ENCODE measurements around the gene MEAF6.

Gene MEAF6

GRCh38 chr1:37456614-37457013 is 58.0 kb downstream of the MEAF6 start:
- TF ChIP-seq FOXP2 (optimal IDR thresholded peaks at IDR 0.05; ENCODE audit: borderline replicate concordance, extremely low read depth, extremely low read length, insufficient read depth): no peak
- TF ChIP-seq TAF1 (IDR thresholded peaks at IDR 0.05; ENCODE audit: borderline replicate concordance, insufficient read depth, low read length): no peak
- no peak for TF ChIP-seq REST (IDR thresholded peaks at IDR 0.05; ENCODE audit: insufficient read depth in 1 of 2, low read depth in 2 of 2, low read length in 2 of 2)
- no peak for TF ChIP-seq POLR2AphosphoS5 (IDR thresholded peaks at IDR 0.05; ENCODE audit: low read depth, low read length)

DNA sequence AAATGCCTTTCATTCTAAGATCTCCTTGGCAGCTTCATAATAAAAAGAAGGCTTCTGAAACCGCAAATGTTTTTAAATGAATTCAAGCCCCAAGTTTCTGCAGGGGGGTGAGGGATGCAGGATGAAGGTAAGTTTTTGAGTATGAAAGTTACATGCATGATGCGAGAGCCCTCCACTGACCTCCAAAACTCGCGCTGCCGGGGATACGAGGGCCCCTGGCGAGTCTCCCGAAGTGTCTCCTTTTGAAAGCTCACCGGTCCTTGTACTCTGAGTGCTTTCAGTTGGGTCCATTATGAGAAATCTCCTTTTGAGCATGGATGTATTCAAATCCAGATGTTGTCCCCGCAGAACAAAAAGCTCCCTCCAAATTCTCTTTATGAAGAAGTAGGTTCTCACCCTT is 59.0 kb downstream of the MEAF6 start:
- no peak for TF ChIP-seq SIN3A (IDR thresholded peaks at IDR 0.05; ENCODE audit: borderline replicate concordance, insufficient read depth, low read length)
- TF ChIP-seq REST (IDR thresholded peaks at IDR 0.05; ENCODE audit: insufficient read depth in 1 of 2, low read depth in 2 of 2, low read length in 2 of 2): no peak
- TF ChIP-seq FOXP2 (optimal IDR thresholded peaks at IDR 0.05; ENCODE audit: borderline replicate concordance, extremely low read depth, extremely low read length, insufficient read depth): no peak
- TF ChIP-seq POLR2AphosphoS5 (IDR thresholded peaks at IDR 0.05; ENCODE audit: low read depth, low read length): no peak
- no peak for TF ChIP-seq TAF1 (IDR thresholded peaks at IDR 0.05; ENCODE audit: borderline replicate concordance, insufficient read depth, low read length)

DNA sequence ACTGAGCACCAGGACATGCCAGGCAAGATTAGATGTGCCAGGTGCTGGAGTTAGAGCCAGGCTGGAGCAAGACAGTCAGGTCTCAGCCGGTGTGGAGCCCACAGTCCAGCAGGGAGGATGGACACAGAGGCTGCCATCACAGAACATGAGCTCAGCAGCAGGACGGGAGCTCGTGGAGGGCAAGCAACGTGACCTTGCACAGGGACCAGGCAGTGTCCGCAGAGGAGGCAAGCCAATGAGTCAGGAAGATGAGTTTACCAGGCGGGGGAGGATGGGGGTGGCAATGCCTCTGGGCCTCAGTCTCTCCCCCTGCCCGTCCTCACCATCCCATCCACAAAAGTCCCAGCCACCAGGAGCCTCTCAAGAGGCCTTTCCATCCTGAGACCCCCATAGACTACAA is 60.9 kb downstream of the MEAF6 start:
- no peak for TF ChIP-seq SIN3A (IDR thresholded peaks at IDR 0.05; ENCODE audit: borderline replicate concordance, insufficient read depth, low read length)
- no peak for TF ChIP-seq POLR2AphosphoS5 (IDR thresholded peaks at IDR 0.05; ENCODE audit: low read depth, low read length)
- no peak for TF ChIP-seq FOXP2 (optimal IDR thresholded peaks at IDR 0.05; ENCODE audit: borderline replicate concordance, extremely low read depth, extremely low read length, insufficient read depth)
- no peak for TF ChIP-seq TAF1 (IDR thresholded peaks at IDR 0.05; ENCODE audit: borderline replicate concordance, insufficient read depth, low read length)
- no peak for TF ChIP-seq REST (IDR thresholded peaks at IDR 0.05; ENCODE audit: insufficient read depth in 1 of 2, low read depth in 2 of 2, low read length in 2 of 2)

DNA sequence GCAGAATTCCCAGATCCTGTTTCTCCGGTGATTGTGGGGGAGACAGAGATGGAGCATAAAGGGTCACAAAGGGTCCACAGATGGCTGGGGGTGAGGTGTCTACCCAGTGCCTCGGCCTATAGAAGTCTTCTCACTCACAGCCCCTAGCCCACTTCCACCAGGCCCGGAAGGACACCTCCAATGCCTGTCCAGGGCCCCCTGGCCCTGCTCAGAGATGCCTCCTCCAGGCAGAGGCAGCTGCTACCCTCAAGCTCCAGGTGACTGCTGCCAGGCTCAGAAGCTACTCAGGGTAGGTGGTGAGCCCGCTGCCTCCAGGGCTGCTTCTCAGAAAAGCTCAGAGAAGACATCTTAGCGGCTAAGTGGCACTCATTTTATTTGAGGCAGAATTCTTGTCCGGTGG is 62.1 kb downstream of the MEAF6 start:
- TF ChIP-seq TAF1 (IDR thresholded peaks at IDR 0.05; ENCODE audit: borderline replicate concordance, insufficient read depth, low read length) (no peak), REST (IDR thresholded peaks at IDR 0.05; ENCODE audit: insufficient read depth in 1 of 2, low read depth in 2 of 2, low read length in 2 of 2) (no peak), POLR2AphosphoS5 (IDR thresholded peaks at IDR 0.05; ENCODE audit: low read depth, low read length) (no peak), FOXP2 (optimal IDR thresholded peaks at IDR 0.05; ENCODE audit: borderline replicate concordance, extremely low read depth, extremely low read length, insufficient read depth) (no peak), SIN3A (IDR thresholded peaks at IDR 0.05; ENCODE audit: borderline replicate concordance, insufficient read depth, low read length) (no peak)

DNA sequence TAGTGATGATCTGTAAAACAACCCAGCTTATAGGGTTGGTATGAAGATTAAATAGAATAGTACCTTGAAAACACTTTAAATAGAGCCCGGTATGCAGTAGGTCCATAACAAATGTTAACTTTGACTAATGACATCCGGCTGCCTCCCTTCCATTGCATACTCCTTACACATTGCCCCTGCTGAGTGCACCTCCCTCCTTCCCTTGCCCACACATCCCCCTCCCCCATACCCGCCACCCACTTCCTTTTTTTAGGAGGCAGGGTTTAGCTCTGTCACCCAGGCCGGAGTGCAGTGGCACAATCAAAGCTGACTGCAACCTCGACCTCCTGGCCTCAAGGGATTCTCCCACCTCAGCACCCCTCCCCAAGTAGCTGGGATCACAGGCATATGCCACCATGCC is 64.6 kb downstream of the MEAF6 start:
- TF ChIP-seq FOXP2 (optimal IDR thresholded peaks at IDR 0.05; ENCODE audit: borderline replicate concordance, extremely low read depth, extremely low read length, insufficient read depth) (no peak), TAF1 (IDR thresholded peaks at IDR 0.05; ENCODE audit: borderline replicate concordance, insufficient read depth, low read length) (no peak), POLR2AphosphoS5 (IDR thresholded peaks at IDR 0.05; ENCODE audit: low read depth, low read length) (no peak), SIN3A (IDR thresholded peaks at IDR 0.05; ENCODE audit: borderline replicate concordance, insufficient read depth, low read length) (no peak), REST (IDR thresholded peaks at IDR 0.05; ENCODE audit: insufficient read depth in 1 of 2, low read depth in 2 of 2, low read length in 2 of 2) (no peak)

Measured in PFSK-1 (cell line).